H1 (cell line): ENCODE measurements around the gene TBX5. TPM values are rescaled to one million over a fixed set of nuclear protein-coding genes. Genes with fewer than 3 reads are reported as not detected.

Experiments
- CTCF ChIA-PET: fragments of 300-600 bp; sonication (Branson Sonifier 250); formaldehyde crosslinking; loops from one replicate; lab custom pipeline; 2021; ENCODE audit not compliant: partially characterized antibody; lab: Charles Lee
- POLR2A ChIA-PET: fragments of 300-600 bp; sonication (Branson Sonifier 250); formaldehyde crosslinking; loops from one replicate; lab custom pipeline; 2021; ENCODE audit warnings: inconsistent platforms; ENCODE audit not compliant: partially characterized antibody; lab: Charles Lee
- DNase-seq, 2 experiments: peaks; one replicate each; pipeline versions ENCODE4 v3.0.0 to v3.0.0-alpha.2; 2010 to 2022; ENCODE audit warnings: low spot score in 2 of 2, low read depth in 1 of 2, mixed read lengths in 1 of 2
- FAIRE-seq: peaks from 2 replicates; lab custom pipeline; 2011; peaks lifted over from hg19 to GRCh38; lab: Jason Lieb, UNC
- H2AFZ ChIP-seq: 2 replicates; pipeline ENCODE4 v1.8.1; 2012; ENCODE audit warnings: low read length, inconsistent platforms
- H2AK5ac ChIP-seq: 2 replicates; pipeline ENCODE4 v1.6.1; 2013; ENCODE audit warnings: low read depth, low read length
- H2BK120ac ChIP-seq: replicated peaks from 2 replicates; pipeline ENCODE3; 2013; ENCODE audit warnings: low read depth, low read length, inconsistent platforms
- H2BK12ac ChIP-seq: 2 replicates; pipeline ENCODE4 v1.6.1; 2013; ENCODE audit warnings: low read depth, low read length
- H2BK15ac ChIP-seq: 2 replicates; pipeline ENCODE4 v1.6.1; 2013; ENCODE audit warnings: low read length
- H2BK20ac ChIP-seq: 2 replicates; pipeline ENCODE4 v1.6.1; 2013; ENCODE audit warnings: low read length
- H2BK5ac ChIP-seq: 2 replicates; pipeline ENCODE4 v1.6.1; 2013; ENCODE audit warnings: low read depth, low read length
- H3K14ac ChIP-seq: 2 replicates; pipeline ENCODE4 v1.6.1; 2013; ENCODE audit warnings: inconsistent platforms; ENCODE audit not compliant: insufficient read length
- H3K18ac ChIP-seq: 2 replicates; pipeline ENCODE4 v1.6.1; 2013; ENCODE audit warnings: low read length; ENCODE audit errors: extremely low read depth
- H3K23ac ChIP-seq: 2 replicates; pipeline ENCODE4 v1.6.1; 2013; ENCODE audit warnings: inconsistent platforms; ENCODE audit not compliant: insufficient read length
- H3K23me2 ChIP-seq: 2 replicates; pipeline ENCODE4 v1.6.1; 2013; ENCODE audit warnings: low read depth, low read length
- H3K27ac ChIP-seq: 2 replicates; pipeline ENCODE4 v1.6.1; 2011; ENCODE audit warnings: low read depth, low read length, inconsistent platforms
- H3K27me3 ChIP-seq, 4 experiments: replicated peaks in 1 of 4; 1 replicate in 1 of 4; 2 replicates in 3 of 4; pipeline versions ENCODE4 v1.6.1 to v1.8.1; 2011 to 2013; ENCODE audit warnings: low read length in 3 of 4, mild to moderate bottlenecking in 3 of 4, inconsistent platforms in 2 of 4, mixed read lengths in 2 of 4, moderate library complexity in 1 of 4; ENCODE audit not compliant: control insufficient read depth in 3 of 4, insufficient read depth in 3 of 4; ENCODE audit errors: extremely low read depth in 1 of 4
- H3K36me3 ChIP-seq, 4 experiments: 2 replicates each; pipeline versions ENCODE4 v1.6.1 to v1.8.1; 2011 to 2013; ENCODE audit warnings: mild to moderate bottlenecking in 4 of 4, low read length in 3 of 4, moderate library complexity in 2 of 4, control low read depth in 1 of 4, inconsistent platforms in 1 of 4; ENCODE audit not compliant: insufficient read depth in 4 of 4, control insufficient read depth in 2 of 4
- H3K4ac ChIP-seq: replicated peaks from 2 replicates; pipeline ENCODE3; 2013; ENCODE audit warnings: low read length, low read depth, mixed read lengths, inconsistent platforms; ENCODE audit not compliant: insufficient read length
- H3K4me1 ChIP-seq, 4 experiments: replicated peaks in 1 of 4; 1 replicate in 1 of 4; 2 replicates in 3 of 4; pipeline versions ENCODE4 v1.6.1 to v1.8.1; 2011 to 2013; ENCODE audit warnings: low read length in 3 of 4, inconsistent platforms in 2 of 4, mixed read lengths in 1 of 4; ENCODE audit not compliant: insufficient read depth in 4 of 4, control insufficient read depth in 3 of 4
- H3K4me2 ChIP-seq, 2 experiments: 2 replicates each; pipeline versions ENCODE4 v1.6.1 to v1.8.1; 2011 to 2013; ENCODE audit warnings: low read depth in 2 of 2, low read length in 2 of 2, control low read depth in 1 of 2, inconsistent platforms in 1 of 2, mild to moderate bottlenecking in 1 of 2; ENCODE audit not compliant: insufficient read depth in 1 of 2
- H3K4me3 ChIP-seq, 4 experiments: fragments of 200-600, 300-600 bp in 1 of 4; sonication (generic), shearing (Covaris generic), sonication (Bioruptor Twin) in 1 of 4; 2 replicates each; pipeline versions ENCODE4 v1.5.1 to v1.8.1; 2011 to 2016; ENCODE audit warnings: low read length in 4 of 4, low read depth in 3 of 4, control low read depth in 2 of 4, inconsistent platforms in 2 of 4, mild to moderate bottlenecking in 2 of 4, mixed read lengths in 1 of 4, moderate library complexity in 1 of 4; ENCODE audit not compliant: insufficient read depth in 2 of 4; ENCODE audit errors: extremely low read depth in 1 of 4
- H3K56ac ChIP-seq: replicated peaks from 2 replicates; pipeline ENCODE3; 2013; ENCODE audit warnings: low read depth, mild to moderate bottlenecking, mixed read lengths, low read length, inconsistent platforms; ENCODE audit not compliant: insufficient read length
- H3K79me1 ChIP-seq: 2 replicates; pipeline ENCODE4 v1.6.1; 2013; ENCODE audit warnings: low read depth, low read length, control low read depth
- H3K79me2 ChIP-seq, 2 experiments: 2 replicates each; pipeline versions ENCODE4 v1.6.1 to v1.8.1; 2012 to 2013; ENCODE audit warnings: low read length in 2 of 2, mild to moderate bottlenecking in 2 of 2, inconsistent platforms in 1 of 2; ENCODE audit not compliant: insufficient read depth in 2 of 2, control insufficient read depth in 1 of 2
- H3K9ac ChIP-seq, 4 experiments: replicated peaks in 1 of 4; 1 replicate in 1 of 4; 2 replicates in 3 of 4; pipeline versions ENCODE4 v1.6.1 to v1.8.1; 2011 to 2013; ENCODE audit warnings: low read depth in 3 of 4, low read length in 3 of 4, control low read depth in 2 of 4, mild to moderate bottlenecking in 2 of 4, moderate library complexity in 2 of 4, inconsistent platforms in 1 of 4; ENCODE audit errors: extremely low read depth in 1 of 4
- H3K9me3 ChIP-seq, 2 experiments: 2 replicates each; pipeline versions ENCODE4 v1.6.1 to v1.8.1; 2012 to 2013; ENCODE audit warnings: mild to moderate bottlenecking in 2 of 2, moderate library complexity in 2 of 2, control low read depth in 1 of 2, inconsistent platforms in 1 of 2, low read depth in 1 of 2, low read length in 1 of 2, mixed read lengths in 1 of 2; ENCODE audit not compliant: insufficient read depth in 2 of 2
- H4K20me1 ChIP-seq, 2 experiments: replicated peaks in 1 of 2; 2 replicates each; pipeline versions ENCODE3 to v1.8.1; 2011 to 2013; ENCODE audit warnings: inconsistent platforms in 2 of 2, low read length in 2 of 2, mild to moderate bottlenecking in 1 of 2; ENCODE audit not compliant: insufficient read depth in 2 of 2, control insufficient read depth in 1 of 2
- H4K5ac ChIP-seq: 2 replicates; pipeline ENCODE4 v1.6.1; 2013; ENCODE audit warnings: low read length, low read depth, mixed read lengths, inconsistent platforms; ENCODE audit not compliant: insufficient read length
- H4K8ac ChIP-seq: 2 replicates; pipeline ENCODE4 v1.8.0; 2013; ENCODE audit warnings: mild to moderate bottlenecking, moderate library complexity, low read length, inconsistent platforms; ENCODE audit not compliant: insufficient read depth; ENCODE audit errors: extremely low read depth
- H4K91ac ChIP-seq: replicated peaks from 2 replicates; pipeline ENCODE3; 2013; ENCODE audit warnings: low read length, mixed read lengths, inconsistent platforms; ENCODE audit not compliant: insufficient read length
- BACH1 ChIP-seq: IDR thresholded peaks from 2 replicates; pipeline ENCODE4 v1.6.1; 2012; ENCODE audit warnings: low read length, improper control_type of control experiment
- CBX8 ChIP-seq: fragments of 300-800, 300-1000 bp; sonication (generic); IDR thresholded peaks from 2 replicates; pipeline ENCODE4 v1.7.1; 2016; ENCODE audit warnings: low read depth, low read length, borderline replicate concordance
- KDM4A ChIP-seq: IDR thresholded peaks from one replicate; pipeline ENCODE4 v1.7.1; 2012; ENCODE audit warnings: low read depth, mild to moderate bottlenecking, moderate library complexity, low read length, inconsistent platforms; ENCODE audit not compliant: severe bottlenecking
- MAX ChIP-seq: IDR thresholded peaks from 2 replicates; pipeline ENCODE4 v1.6.1; 2012; ENCODE audit warnings: inconsistent platforms
- RAD21 ChIP-seq, 2 experiments: IDR thresholded peaks in 1 of 2; conservative IDR thresholded peaks in 1 of 2; 2 replicates each; pipeline ENCODE4 v1.6.1; 2011; ENCODE audit warnings: low read depth in 2 of 2, low read length in 2 of 2, improper control_type of control experiment in 1 of 2, inconsistent platforms in 1 of 2, mild to moderate bottlenecking in 1 of 2, moderate library complexity in 1 of 2
- RNF2 ChIP-seq: fragments of 200-900, 300-1000 bp; sonication (generic); IDR thresholded peaks from 2 replicates; pipeline ENCODE4 v1.7.1; 2016; ENCODE audit warnings: borderline replicate concordance, low read depth, mild to moderate bottlenecking, antibody characterized with exemption, low read length; ENCODE audit not compliant: poor library complexity, severe bottlenecking; ENCODE audit errors: missing control alignments
- SAP30 ChIP-seq: fragments of 300-600 bp; sonication (generic); IDR thresholded peaks from 2 replicates; pipeline ENCODE4 v1.7.1; 2012; ENCODE audit warnings: low read length, moderate library complexity, mild to moderate bottlenecking, inconsistent platforms; ENCODE audit not compliant: insufficient read depth, insufficient replicate concordance
- SUZ12 ChIP-seq: fragments of 200-600 bp; sonication (generic); IDR thresholded peaks from 2 replicates; pipeline ENCODE4 v1.6.1; 2012; ENCODE audit warnings: mild to moderate bottlenecking, inconsistent platforms, low read length, moderate library complexity, mixed read lengths
- WGBS, 2 experiments: shearing (Covaris generic) in 1 of 2; methylation state at CpG; one replicate each; pipeline versions ENCODE4 v1.1.6 to v1.1.7; 2013 to 2015; ENCODE audit warnings: low lambda C conversion rate in 2 of 2, mixed read lengths in 2 of 2, inconsistent platforms in 1 of 2, low coverage in 1 of 2, missing lambda C conversion rate in 1 of 2; ENCODE audit not compliant: insufficient replicate concordance in 2 of 2, insufficient coverage in 1 of 2, insufficient read length in 1 of 2; ENCODE audit errors: extremely low coverage in 1 of 2, missing lambda C conversion rate in 1 of 2; 5-methylcytosine and 5-hydroxymethylcytosine counted together
- polyA plus RNA-seq, 7 experiments: library from polyadenylated mRNA; depleted of rRNA in 3 of 7; stranded (reverse) in 5 of 7; unstranded in 2 of 7; fragments of >200 nt in 5 of 7; fragments of 200-250 nt in 2 of 7; gene quantifications; 1 replicate in 5 of 7; 2 replicates in 1 of 7; 4 replicates in 1 of 7; pipeline versions ENCODE4 v1.2.1 to v1.2.3, GENCODE V29; 2011 to 2013; ENCODE audit warnings: missing spikeins in 2 of 7, mixed read lengths in 2 of 7
- total RNA-seq: library from RNA; stranded (reverse); fragmentation: NEBNext Ultra II Directional; extraction: Animal tissue kit (Norgen Biotek cat#: 25700); gene quantifications from 2 replicates; pipeline ENCODE4 v1.2.1, GENCODE V29; 2021

The TBX5 gene
- total and polyA plus RNA-seq, 2 of the 8 experiments (the other 6 are each of a cell fraction or from before 2014, with no cell fraction given), result 0.05 TPM; not detected in 1

GRCh38 chr12:114442578-114442977 is 36.6 kb upstream of the TBX5 start:
- no peak overlapping the region for H2BK5ac ChIP-seq
- H3K27ac ChIP-seq, result no peak overlapping the region
- H3K4ac ChIP-seq, result no peak overlapping the region
- peaks cover 0 to 15% (median 0%) of the 10 kb centered on the region in 4 experiments; a peak in 2 of 8 replicates for H3K36me3 ChIP-seq
- no peak overlapping the region for H3K18ac ChIP-seq
- no peak overlapping the region for H4K8ac ChIP-seq
- DNase-seq, result no peak
- no peaks in the 10 kb centered on the region for H3K9me3 ChIP-seq
- H3K56ac ChIP-seq, result no peak overlapping the region
- no peak overlapping the region for H2BK15ac ChIP-seq
- peaks cover 6 to 27% (median 10%) of the 10 kb centered on the region in 4 experiments; a peak in 6 of 7 replicates for H3K4me1 ChIP-seq
- FAIRE-seq, result no peak
- ChIA-PET CTCF (interaction anchor here (0.8 to 1.8 kb wide), 4 partner anchors 11 to 276 kb away, joined by 4 to 5 read pairs (median 4); no protein-coding TSS in a partner anchor), POLR2A (no interaction called here)
- no peak overlapping the region for H2AK5ac ChIP-seq
- H4K20me1 ChIP-seq, result peaks cover 22 to 44% of the 10 kb centered on the region in 2 experiments
- no peaks in the 10 kb centered on the region; the same call in 1 of the 2 replicates for H3K23me2 ChIP-seq
- 22% methylated on average over 1 of the region's 1 CpG; no CpG with 5 or more reads in 1 of the 2 experiments for WGBS, 2 experiments
- no peak overlapping the region for H2BK12ac ChIP-seq
- no peak overlapping the region for H2BK20ac ChIP-seq
- H3K4me3 ChIP-seq, result no peak overlapping the region
- TF ChIP-seq RAD21 (IDR thresholded peaks at IDR 0.05 in 1 of 2, conservative IDR thresholded peaks at IDR 0.05 in 1 of 2; ENCODE audit: low read depth in 2 of 2, low read length in 2 of 2), result no peak
- TF ChIP-seq KDM4A, result no peak
- TF ChIP-seq SAP30, result no peak
- TF ChIP-seq MAX, result no peak
- TF ChIP-seq SUZ12, result no peak; the same call in 1 of the 2 replicates
- 0 out of 2 replicates have a peak, but pooled peaks have one; percentile 86 for TF ChIP-seq CBX8
- TF ChIP-seq BACH1, result no peak
- peak; percentile 2 for TF ChIP-seq RNF2
- no peaks in the 10 kb centered on the region for H3K79me1 ChIP-seq
- no peaks in the 10 kb centered on the region for H3K79me2 ChIP-seq
- H4K91ac ChIP-seq, result no peak overlapping the region
- H4K5ac ChIP-seq, result no peak overlapping the region
- no peak overlapping the region for H2AFZ ChIP-seq
- no peak overlapping the region for H2BK120ac ChIP-seq
- H3K23ac ChIP-seq, result no peak overlapping the region
- H3K27me3 ChIP-seq, result peaks cover 97 to 100% (median 100%) of the 10 kb centered on the region in 4 experiments
- H3K14ac ChIP-seq, result no peak overlapping the region
- no peak overlapping the region for H3K9ac ChIP-seq
- no peak overlapping the region for H3K4me2 ChIP-seq
